ENCODE measurements around the gene MED12.

Gene MED12

GRCh38 chrX:71107762-71108360, 10.5 kb upstream of the MED12 start:
- DNase-seq = no peak

- DNase-seq = no peak
These were observed 9.3 kb upstream of the MED12 start for GRCh38 chrX:71109051-71109450.

- no peak for DNase-seq
These were observed 7.1 kb upstream of the MED12 start, which contains the start of gene IL2RG for GRCh38 chrX:71111141-71111843. IL2RG (minus strand) TSS chrX:71111577; CDS start chrX:71111539, 38 bp downstream.

DNA sequence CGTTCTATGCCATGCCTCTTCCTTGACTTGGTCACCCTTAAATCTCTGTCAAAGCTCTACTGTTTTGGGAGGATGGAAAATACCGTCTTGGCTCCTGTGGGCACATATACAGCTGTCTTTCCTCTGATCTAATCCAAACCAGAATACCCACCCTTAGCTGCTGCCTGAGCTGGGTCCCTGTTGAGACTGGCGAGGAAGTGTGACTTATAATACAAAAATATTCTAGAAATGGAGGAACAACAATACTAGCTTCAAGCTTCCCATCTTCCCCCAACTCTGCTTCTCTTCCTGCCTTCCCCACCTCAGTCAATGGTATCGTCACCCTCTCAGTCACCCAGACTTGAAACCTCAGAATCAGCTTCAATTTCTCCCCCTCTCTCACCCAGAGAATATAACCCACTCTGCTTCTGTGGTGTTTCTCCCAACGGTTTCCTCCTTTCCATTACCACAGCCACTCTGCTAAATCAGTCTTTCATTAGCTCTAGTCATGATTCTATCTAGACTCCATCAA, 6.4 kb upstream of the MED12 start:
- DNase-seq = no peak

- DNase-seq = no peak
These were observed 1.0 kb upstream of the MED12 start for GRCh38 chrX:71117358-71117757.

DNA sequence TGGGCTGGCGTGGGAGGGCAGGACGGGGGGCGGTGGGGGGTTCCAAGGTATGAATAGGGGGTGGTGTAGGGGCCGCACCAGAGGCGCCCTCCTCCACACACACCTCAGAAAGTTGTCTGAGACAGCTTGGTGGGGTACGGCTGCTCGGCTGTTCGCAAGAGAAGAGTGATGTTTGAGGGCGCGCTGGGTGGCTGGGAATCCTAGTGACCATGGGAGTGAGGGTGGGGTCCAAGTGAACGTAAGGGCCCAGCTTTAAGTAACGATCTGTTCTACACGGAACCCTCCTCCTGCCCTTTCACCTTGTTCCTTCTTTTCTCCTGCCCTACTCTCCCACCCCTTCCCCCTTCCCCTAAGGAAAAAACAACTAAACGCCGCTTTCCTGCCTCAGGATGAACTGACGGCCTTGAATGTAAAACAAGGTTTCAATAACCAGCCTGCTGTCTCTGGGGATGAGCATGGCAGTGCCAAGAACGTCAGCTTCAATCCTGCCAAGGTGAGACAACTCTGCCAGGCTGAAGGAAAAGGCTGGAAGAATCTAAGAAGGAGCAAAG, 664 bp downstream of the MED12 start:
- DNase-seq = no peak

DNA sequence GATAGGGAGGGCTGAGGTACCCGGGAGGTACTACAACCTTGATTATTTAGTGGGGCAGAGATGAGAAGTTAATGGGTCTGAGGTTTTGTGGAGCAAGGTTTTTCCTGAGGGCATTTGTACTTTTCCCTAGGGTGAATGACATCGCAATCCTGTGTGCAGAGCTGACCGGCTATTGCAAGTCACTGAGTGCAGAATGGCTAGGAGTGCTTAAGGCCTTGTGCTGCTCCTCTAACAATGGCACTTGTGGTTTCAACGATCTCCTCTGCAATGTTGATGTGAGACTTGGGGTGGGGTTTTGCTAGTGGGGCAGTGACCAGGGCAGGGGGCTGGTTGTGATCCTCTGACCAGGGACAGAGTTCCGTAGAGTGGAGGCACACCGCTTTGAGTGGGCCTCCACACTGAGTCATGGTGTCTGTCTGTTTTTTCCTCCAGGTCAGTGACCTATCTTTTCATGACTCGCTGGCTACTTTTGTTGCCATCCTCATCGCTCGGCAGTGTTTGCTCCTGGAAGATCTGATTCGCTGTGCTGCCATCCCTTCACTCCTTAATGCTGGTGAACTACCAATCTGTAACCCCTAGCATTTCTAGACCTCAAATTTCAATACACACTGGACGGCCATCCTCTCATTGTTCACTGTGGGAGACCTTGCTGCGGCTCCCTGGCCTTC, 9.9 kb downstream of the MED12 start:
- no peak for DNase-seq

GRCh38 chrX:71128915-71129765, 10.7 kb downstream of the MED12 start:
- peak; percentile 1 for DNase-seq

DNA sequence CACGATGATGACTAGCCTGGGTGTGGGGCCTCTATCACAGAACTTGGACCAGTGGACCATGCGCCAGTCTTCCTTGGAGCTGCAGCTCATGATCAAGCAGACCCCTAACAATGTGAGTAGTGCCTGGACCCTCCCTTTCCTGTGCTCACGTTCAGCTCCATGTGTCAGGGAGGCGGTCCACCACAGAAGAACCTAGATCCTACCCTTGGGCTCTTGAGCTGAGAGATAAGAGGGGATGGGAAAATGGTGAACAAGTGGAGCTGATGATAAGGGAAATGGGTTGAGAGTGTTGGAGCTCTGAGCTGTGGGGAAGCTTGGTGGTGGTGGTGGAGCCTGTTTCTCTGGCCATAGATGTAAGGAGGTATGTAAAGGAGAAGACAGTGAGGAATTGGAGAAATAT, 13.1 kb downstream of the MED12 start:
- no peak for DNase-seq

GRCh38 chrX:71140440-71140839, 22.0 kb downstream of the MED12 start:
- DNase-seq = no peak

DNA sequence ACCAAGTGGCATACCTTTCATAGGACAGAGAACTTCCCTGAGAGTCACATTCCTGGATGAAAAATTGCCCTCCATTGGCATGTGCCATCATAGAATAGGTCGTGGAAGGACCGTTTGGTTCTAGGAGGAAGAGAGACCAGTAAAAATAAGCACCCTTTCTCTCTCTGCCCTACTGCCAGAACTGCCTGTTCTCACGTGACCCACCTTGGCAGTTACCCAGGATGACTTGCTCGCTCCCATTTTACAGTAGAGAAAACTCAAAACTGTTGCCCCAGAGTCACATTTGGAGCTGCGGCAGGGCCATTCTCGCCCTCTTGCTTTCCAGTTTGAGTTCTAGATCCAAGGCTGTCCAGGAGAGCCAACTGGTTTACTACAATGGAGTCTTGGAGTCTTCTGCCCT, 25.1 kb downstream of the MED12 start:
- DNase-seq = no peak

- no peak for DNase-seq
These were observed 26.3 kb downstream of the MED12 start, which contains the start of gene NLGN3 for GRCh38 chrX:71144651-71145050. NLGN3 (plus strand) TSS chrX:71144841; CDS start chrX:71147750, 2,909 bp downstream.

GRCh38 chrX:71147496-71148277, 29.3 kb downstream of the MED12 start:
- DNase-seq = no peak

DNA sequence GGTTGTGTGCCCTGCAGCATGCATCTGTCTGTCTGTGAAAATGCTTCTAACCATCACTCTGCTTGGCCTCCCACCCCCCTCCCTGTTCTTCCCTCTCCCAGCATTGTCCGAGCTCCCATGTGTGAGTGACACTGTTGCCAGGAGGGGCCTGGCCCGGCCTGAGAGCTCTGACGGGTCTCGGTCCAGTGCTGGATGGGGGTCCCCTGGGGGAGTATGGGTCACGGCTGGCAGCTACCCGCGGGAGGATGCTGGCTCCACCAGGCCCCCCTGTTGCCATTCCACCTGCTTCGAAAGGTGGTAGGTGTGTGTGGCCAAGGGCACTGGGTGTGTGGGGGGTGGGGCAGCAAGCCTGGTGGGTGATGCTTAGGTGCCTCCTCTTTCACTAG, 29.9 kb downstream of the MED12 start:
- no peak for DNase-seq

- no peak for DNase-seq
These were observed 33.0 kb downstream of the MED12 start for GRCh38 chrX:71151366-71151765.

DNA sequence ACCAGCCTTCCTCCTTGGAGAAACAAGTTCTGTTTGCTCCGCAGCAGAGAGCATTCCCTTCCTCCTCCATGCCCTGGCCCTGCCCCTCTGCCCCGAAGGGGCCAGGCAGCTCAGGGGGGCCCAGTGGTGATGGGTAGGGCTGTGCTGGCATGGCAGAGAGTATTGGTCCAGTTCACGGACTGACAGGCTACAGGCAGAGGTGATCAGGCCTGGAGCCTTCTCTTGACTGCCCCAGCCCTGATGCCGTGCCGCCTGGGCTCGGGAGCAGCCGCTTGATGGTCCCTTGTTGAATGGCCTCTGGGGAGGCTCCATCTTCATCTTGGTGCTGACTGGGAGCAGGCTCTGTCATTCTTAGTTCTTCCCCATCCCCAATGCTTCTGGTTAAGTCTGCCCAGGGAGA, 35.8 kb downstream of the MED12 start:
- DNase-seq = no peak

DNA sequence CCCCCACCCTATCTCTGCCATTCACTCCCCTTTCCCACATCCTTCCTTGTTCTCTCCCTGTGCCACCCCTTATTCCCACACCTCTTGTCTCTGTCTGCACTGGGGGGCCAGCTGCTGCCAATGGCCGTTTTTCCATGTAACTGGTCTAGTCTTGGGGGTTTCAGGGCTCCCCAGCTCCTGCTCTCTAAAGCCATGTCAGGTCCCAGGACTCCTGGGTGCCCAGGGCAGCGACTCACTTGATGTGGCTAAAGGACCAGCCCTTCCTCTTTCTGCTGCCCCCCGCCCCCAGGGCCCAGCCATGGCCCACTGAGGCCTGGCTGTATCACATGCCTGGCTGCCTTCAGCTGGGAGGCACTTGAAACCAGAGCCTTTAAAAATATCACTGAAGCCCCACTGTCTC, 36.2 kb downstream of the MED12 start:
- no peak for DNase-seq

DNA sequence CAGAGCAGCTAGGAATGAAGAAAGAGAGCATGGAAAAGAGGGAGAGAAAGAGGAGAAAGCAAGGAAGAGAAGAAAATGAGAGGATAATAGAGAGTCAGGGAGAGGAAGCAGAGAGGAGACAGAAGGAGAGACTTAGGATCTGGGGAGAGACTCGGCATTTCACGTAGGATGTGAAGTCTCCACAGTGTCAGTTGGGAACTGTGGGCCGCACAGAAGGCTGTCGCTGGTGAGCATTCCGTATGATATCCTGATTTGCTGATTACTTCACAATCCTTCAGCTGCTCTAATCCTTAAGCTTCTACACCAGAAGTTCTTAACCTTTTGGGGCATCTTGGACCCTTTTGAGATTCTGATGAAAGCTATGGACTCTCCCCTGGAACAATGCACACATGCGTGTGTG, 40.2 kb downstream of the MED12 start:
- DNase-seq = no peak

DNA sequence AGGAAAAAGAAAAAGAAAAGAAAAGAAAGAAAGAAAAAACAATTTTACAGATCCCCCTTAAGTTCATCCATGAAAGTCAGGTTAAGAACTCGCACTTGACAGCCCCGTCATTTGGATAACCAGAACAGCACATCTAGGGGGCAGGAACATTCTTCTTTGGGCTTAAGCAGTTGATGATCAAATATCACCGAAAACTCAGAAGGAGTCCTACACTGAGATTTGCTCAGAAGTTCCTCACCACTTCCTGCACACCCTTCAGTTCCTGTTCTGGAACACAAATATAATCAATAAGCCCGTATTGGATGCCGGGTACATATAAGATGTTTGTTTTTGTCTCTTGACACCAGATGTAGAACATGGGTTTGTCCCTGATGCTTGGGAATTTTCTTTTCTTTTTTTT, 40.9 kb downstream of the MED12 start:
- DNase-seq = no peak

DNA sequence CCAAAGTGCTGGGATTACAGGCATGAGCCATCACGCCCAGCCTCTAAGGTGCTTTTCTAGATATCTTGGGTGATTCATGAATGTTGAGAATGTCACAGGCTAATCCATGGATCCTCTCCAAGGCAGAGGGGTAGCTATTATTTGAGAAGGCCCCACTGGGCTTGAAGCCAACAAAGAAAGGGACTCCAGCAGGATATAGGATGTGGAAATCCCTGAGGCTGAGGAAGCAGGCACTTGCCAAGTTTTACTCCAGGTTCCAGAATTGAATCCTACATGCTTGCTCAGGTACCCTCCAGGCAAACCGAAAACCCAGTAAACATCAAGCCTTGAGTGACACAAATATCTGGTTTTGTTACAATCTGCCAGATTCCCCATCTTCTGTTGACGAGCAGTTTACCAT, 42.1 kb downstream of the MED12 start:
- DNase-seq = no peak

DNA sequence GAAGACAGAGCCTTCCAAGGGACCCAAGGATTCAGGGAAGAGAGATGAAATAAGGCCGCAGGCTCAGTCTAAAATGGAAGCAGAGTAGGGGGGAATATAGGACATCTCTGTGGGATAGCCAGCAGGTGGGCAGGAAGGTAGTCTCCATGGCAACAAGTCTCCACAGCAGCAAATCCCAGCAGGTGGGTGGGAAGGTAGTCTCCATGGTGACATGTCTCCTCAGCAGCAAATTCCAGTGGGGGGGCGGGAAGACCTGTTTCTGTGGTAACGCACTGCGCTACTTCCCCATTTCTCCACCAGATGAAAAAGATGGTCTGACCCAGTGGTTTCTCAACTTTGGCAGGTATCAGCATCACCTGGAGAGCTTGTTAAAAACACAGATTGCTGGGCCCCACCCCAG, 44.6 kb downstream of the MED12 start:
- DNase-seq = no peak

DNA sequence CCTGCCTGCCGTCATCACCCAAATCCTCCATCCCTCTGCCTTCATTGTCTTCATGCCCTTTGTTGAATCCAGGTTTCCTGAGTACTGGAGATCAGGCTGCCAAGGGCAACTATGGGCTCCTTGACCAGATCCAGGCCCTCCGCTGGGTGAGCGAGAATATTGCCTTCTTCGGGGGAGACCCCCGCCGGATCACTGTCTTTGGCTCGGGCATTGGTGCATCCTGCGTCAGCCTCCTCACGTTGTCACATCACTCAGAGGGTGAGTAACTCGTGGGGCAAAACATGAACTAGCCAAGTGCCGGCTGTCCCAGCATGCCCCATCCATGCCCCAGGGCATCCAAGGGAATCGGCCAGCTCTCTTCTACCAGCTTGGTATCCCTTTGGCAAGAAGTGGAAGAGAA, 45.7 kb downstream of the MED12 start:
- no peak for DNase-seq
